ENCODE results near the gene ZNF418. TPM values are rescaled to one million over a fixed set of nuclear protein-coding genes. Genes with fewer than 3 reads are reported as not detected.
A peak's percentile ranks its signal among the peaks of the same experiment; 100 is the strongest.

The ZNF418 gene
- total and polyA plus RNA-seq, 2 of the 13 experiments (the other 11 are each of a cell fraction or from before 2014, with no cell fraction given), result 0.07 to 0.27 TPM

DNA sequence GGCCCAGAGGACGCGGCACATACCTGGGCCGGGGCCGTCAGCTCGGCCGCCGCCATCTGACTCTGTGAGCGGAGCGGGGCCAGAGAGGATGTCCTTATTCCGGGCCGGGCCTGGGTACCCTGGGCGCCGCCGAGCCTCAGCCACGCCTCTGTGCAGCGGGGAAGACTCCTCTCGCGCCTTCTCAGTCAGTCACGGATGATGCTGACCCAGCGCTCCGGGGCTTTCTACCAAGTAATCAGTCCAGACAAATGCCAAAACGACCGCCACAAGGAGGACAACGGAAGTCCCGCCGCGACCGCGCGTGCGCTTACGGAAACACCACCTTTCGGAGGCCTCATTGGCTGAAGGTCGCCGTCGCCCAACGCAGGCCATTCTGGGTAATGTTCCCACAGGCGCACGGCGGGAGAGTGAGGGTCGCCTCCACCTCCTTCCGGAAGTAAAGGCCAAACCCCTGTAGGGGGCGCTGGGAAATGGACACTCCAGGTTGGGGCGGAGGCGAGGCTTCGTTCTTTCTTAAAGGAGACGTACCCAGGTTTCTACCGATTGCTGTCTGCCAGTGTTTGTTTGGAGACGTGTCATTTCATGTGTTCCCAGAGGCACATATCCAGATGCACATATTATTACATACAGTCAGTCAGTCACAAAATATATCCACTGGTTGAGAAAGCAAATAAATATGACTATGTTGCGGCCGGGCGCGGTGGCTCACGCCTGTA lies 12.4 kb upstream of the ZNF418 start, which contains the start of gene ZNF256 (continued):
- TF ChIP-seq, protein P1, sequence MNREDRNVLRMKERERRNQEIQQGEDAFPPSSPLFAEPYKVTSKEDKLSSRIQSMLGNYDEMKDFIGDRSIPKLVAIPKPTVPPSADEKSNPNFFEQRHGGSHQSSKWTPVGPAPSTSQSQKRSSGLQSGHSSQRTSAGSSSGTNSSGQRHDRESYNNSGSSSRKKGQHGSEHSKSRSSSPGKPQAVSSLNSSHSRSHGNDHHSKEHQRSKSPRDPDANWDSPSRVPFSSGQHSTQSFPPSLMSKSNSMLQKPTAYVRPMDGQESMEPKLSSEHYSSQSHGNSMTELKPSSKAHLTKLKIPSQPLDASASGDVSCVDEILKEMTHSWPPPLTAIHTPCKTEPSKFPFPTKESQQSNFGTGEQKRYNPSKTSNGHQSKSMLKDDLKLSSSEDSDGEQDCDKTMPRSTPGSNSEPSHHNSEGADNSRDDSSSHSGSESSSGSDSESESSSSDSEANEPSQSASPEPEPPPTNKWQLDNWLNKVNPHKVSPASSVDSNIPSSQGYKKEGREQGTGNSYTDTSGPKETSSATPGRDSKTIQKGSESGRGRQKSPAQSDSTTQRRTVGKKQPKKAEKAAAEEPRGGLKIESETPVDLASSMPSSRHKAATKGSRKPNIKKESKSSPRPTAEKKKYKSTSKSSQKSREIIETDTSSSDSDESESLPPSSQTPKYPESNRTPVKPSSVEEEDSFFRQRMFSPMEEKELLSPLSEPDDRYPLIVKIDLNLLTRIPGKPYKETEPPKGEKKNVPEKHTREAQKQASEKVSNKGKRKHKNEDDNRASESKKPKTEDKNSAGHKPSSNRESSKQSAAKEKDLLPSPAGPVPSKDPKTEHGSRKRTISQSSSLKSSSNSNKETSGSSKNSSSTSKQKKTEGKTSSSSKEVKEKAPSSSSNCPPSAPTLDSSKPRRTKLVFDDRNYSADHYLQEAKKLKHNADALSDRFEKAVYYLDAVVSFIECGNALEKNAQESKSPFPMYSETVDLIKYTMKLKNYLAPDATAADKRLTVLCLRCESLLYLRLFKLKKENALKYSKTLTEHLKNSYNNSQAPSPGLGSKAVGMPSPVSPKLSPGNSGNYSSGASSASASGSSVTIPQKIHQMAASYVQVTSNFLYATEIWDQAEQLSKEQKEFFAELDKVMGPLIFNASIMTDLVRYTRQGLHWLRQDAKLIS (CRISPR knock-in tag; IDR thresholded peaks at IDR 0.05), result no peak
- peak; percentile 97 for TF ChIP-seq ELF1 (CRISPR knock-in tag; IDR thresholded peaks at IDR 0.05)
- TF ChIP-seq THYN1 (CRISPR knock-in tag; IDR thresholded peaks at IDR 0.05; ENCODE audit: borderline replicate concordance, low read depth), result no peak
- no peak for TF ChIP-seq HDAC6 (IDR thresholded peaks at IDR 0.05; ENCODE audit: low read depth, low read length)
- TF ChIP-seq ZNF660 (CRISPR knock-in tag; IDR thresholded peaks at IDR 0.05; ENCODE audit: borderline replicate concordance, low read depth), result no peak
- TF ChIP-seq, protein P2, sequence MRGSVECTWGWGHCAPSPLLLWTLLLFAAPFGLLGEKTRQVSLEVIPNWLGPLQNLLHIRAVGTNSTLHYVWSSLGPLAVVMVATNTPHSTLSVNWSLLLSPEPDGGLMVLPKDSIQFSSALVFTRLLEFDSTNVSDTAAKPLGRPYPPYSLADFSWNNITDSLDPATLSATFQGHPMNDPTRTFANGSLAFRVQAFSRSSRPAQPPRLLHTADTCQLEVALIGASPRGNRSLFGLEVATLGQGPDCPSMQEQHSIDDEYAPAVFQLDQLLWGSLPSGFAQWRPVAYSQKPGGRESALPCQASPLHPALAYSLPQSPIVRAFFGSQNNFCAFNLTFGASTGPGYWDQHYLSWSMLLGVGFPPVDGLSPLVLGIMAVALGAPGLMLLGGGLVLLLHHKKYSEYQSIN (CRISPR knock-in tag; IDR thresholded peaks at IDR 0.05; ENCODE audit: borderline replicate concordance), result no peak
- no peak for TF ChIP-seq RFX3 (CRISPR knock-in tag; IDR thresholded peaks at IDR 0.05)
- no peak for TF ChIP-seq MZF1 (CRISPR knock-in tag; IDR thresholded peaks at IDR 0.05; ENCODE audit: borderline replicate concordance)
- 0 out of 2 replicates have a peak, but pooled peaks have one; percentile 74 for TF ChIP-seq ZNF33A (CRISPR knock-in tag; IDR thresholded peaks at IDR 0.05; ENCODE audit: borderline replicate concordance)
- TF ChIP-seq, protein P3, sequence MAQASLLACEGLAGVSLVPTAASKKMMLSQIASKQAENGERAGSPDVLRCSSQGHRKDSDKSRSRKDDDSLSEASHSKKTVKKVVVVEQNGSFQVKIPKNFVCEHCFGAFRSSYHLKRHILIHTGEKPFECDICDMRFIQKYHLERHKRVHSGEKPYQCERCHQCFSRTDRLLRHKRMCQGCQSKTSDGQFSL (CRISPR knock-in tag; IDR thresholded peaks at IDR 0.05), result no peak
- TF ChIP-seq, protein P4, sequence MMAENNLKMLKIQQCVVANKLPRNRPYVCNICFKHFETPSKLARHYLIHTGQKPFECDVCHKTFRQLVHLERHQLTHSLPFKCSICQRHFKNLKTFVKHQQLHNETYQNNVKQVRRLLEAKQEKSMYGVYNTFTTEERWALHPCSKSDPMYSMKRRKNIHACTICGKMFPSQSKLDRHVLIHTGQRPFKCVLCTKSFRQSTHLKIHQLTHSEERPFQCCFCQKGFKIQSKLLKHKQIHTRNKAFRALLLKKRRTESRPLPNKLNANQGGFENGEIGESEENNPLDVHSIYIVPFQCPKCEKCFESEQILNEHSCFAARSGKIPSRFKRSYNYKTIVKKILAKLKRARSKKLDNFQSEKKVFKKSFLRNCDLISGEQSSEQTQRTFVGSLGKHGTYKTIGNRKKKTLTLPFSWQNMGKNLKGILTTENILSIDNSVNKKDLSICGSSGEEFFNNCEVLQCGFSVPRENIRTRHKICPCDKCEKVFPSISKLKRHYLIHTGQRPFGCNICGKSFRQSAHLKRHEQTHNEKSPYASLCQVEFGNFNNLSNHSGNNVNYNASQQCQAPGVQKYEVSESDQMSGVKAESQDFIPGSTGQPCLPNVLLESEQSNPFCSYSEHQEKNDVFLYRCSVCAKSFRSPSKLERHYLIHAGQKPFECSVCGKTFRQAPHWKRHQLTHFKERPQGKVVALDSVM (CRISPR knock-in tag; IDR thresholded peaks at IDR 0.05), result no peak
- TF ChIP-seq ZNF44 (CRISPR knock-in tag; IDR thresholded peaks at IDR 0.05), result no peak
- TF ChIP-seq ARNTL (CRISPR knock-in tag; IDR thresholded peaks at IDR 0.05), result no peak
- no peak for TF ChIP-seq ZFP36 (IDR thresholded peaks at IDR 0.05; ENCODE audit: borderline replicate concordance, low read depth, low read length, partially characterized antibody)
- no peak for TF ChIP-seq NRL (CRISPR knock-in tag; IDR thresholded peaks at IDR 0.05; ENCODE audit: borderline replicate concordance)
- TF ChIP-seq SOX6 (IDR thresholded peaks at IDR 0.05), result no peak
- TF ChIP-seq SOX6 (CRISPR knock-in tag; IDR thresholded peaks at IDR 0.05), result peak; percentile 32; the same call in 1 of the 2 replicates
- TF ChIP-seq, protein P5, sequence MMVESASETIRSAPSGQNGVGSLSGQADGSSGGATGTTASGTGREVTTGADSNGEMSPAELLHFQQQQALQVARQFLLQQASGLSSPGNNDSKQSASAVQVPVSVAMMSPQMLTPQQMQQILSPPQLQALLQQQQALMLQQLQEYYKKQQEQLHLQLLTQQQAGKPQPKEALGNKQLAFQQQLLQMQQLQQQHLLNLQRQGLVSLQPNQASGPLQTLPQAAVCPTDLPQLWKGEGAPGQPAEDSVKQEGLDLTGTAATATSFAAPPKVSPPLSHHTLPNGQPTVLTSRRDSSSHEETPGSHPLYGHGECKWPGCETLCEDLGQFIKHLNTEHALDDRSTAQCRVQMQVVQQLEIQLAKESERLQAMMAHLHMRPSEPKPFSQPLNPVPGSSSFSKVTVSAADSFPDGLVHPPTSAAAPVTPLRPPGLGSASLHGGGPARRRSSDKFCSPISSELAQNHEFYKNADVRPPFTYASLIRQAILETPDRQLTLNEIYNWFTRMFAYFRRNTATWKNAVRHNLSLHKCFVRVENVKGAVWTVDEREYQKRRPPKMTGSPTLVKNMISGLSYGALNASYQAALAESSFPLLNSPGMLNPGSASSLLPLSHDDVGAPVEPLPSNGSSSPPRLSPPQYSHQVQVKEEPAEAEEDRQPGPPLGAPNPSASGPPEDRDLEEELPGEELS (CRISPR knock-in tag; IDR thresholded peaks at IDR 0.05), result no peak
- TF ChIP-seq ZNF446 (CRISPR knock-in tag; IDR thresholded peaks at IDR 0.05), result no peak
- no peak for TF ChIP-seq TMF1 (CRISPR knock-in tag; IDR thresholded peaks at IDR 0.05; ENCODE audit: low read depth)
- TF ChIP-seq SMAD9 (CRISPR knock-in tag; IDR thresholded peaks at IDR 0.05), result no peak

Measured in HepG2 (cell line).